OCI-LY7 (cell line): ENCODE data around the gene MUC4.

Experiments
- CTCF ChIP-seq: fragments of 200-600 bp; sonication (generic); conservative IDR thresholded peaks from 2 replicates; pipeline ENCODE4 v1.5.1; 2014; ENCODE audit warnings: mild to moderate bottlenecking, antibody characterized with exemption, low read length, moderate library complexity, mixed read lengths
- EZH2phosphoT487 ChIP-seq: fragments of 200-600 bp; sonication (generic); IDR thresholded peaks from 2 replicates; pipeline ENCODE4 v1.6.1; 2018; ENCODE audit warnings: low read depth, borderline replicate concordance, mild to moderate bottlenecking, mixed run types, antibody characterized with exemption, low read length, moderate library complexity, mixed read lengths

GRCh38 chr3:195859061-195859845 is 47.5 kb upstream of the MUC4 start:
- TF ChIP-seq CTCF, result peak; percentile 98
- no peak for TF ChIP-seq EZH2phosphoT487
